Smooth muscle cell (in vitro differentiated cells): Measurements from ENCODE around the gene ZCCHC24. TPM values are rescaled to one million over a fixed set of nuclear protein-coding genes. Genes with fewer than 3 reads are reported as not detected.
A peak's percentile ranks its signal among the peaks of the same experiment; 100 is the strongest.

ENCODE experiments used
- DNase-seq: peaks from one replicate; lab custom pipeline; 2025; ENCODE audit not compliant: unreplicated experiment; lab: John Stamatoyannopoulos, UW
- H2AFZ ChIP-seq: fragments of 200-600 bp; sonication (generic); 2 replicates; pipeline ENCODE4 v1.6.0; 2016; ENCODE audit warnings: antibody characterized with exemption, low read depth, mild to moderate bottlenecking
- H3F3A ChIP-seq: fragments of 200-600 bp; sonication (generic); 2 replicates; pipeline ENCODE4 v1.6.0; 2017; ENCODE audit warnings: antibody characterized with exemption, low read depth
- H3K27ac ChIP-seq: fragments of 200-600 bp; sonication (generic); 2 replicates; pipeline ENCODE4 v1.5.1; 2016; ENCODE audit warnings: low read depth, mild to moderate bottlenecking
- H3K27me3 ChIP-seq: fragments of 200-600 bp; sonication (generic); 2 replicates; pipeline ENCODE4 v1.6.1; 2016; ENCODE audit warnings: low read depth, mild to moderate bottlenecking
- H3K36me3 ChIP-seq: fragments of 200-600 bp; sonication (generic); 2 replicates; pipeline ENCODE4 v1.5.1; 2016; ENCODE audit warnings: low read depth
- H3K4me1 ChIP-seq: fragments of 200-600 bp; sonication (generic); 2 replicates; pipeline ENCODE4 v1.5.1; 2016; ENCODE audit warnings: low read depth
- H3K4me2 ChIP-seq: fragments of 200-600 bp; sonication (generic); 2 replicates; pipeline ENCODE4 v1.6.0; 2016; ENCODE audit warnings: mild to moderate bottlenecking
- H3K4me3 ChIP-seq: fragments of 200-600 bp; sonication (generic); 2 replicates; pipeline ENCODE4 v1.5.1; 2016; ENCODE audit warnings: mild to moderate bottlenecking
- H3K79me2 ChIP-seq: fragments of 200-600 bp; sonication (generic); 2 replicates; pipeline ENCODE4 v1.6.0; 2016; ENCODE audit warnings: low read depth, mild to moderate bottlenecking
- H3K9ac ChIP-seq: fragments of 200-600 bp; sonication (generic); 2 replicates; pipeline ENCODE4 v1.6.0; 2016; ENCODE audit warnings: low read depth
- H3K9me3 ChIP-seq: fragments of 200-600 bp; sonication (generic); replicated peaks from 2 replicates; pipeline ENCODE4 v1.5.1; 2016; ENCODE audit warnings: low read depth
- H4K20me1 ChIP-seq: fragments of 200-600 bp; sonication (generic); 2 replicates; pipeline ENCODE4 v1.6.0; 2016; ENCODE audit warnings: low read depth
- WGBS: methylation state at CpG from one replicate; pipeline ENCODE4 v1.1.7; 2016; ENCODE audit warnings: low lambda C conversion rate; 5-methylcytosine and 5-hydroxymethylcytosine counted together
- polyA plus RNA-seq: library from polyadenylated mRNA; unstranded; fragments of >200 nt; fragmentation: Nextera tagmentation; extraction: Ambion mirVana; gene quantifications from 2 replicates; pipeline ENCODE4 v1.2.1, GENCODE V29; 2016
- total RNA-seq: library from RNA; depleted of rRNA; stranded (reverse); fragments of >200 nt; gene quantifications from 2 replicates; pipeline ENCODE4 v1.2.3, GENCODE V29; 2014
- TF ChIP-seq, protein P1 (sequence below): fragments of 200-600 bp; sonication (generic); IDR thresholded peaks from 2 replicates; pipeline ENCODE4 v1.5.1; 2017; ENCODE audit warnings: borderline replicate concordance, mild to moderate bottlenecking, antibody characterized with exemption; ENCODE audit not compliant: insufficient read depth, poor library complexity, severe bottlenecking

ZCCHC24 gene
- total and polyA plus RNA-seq, 2 experiments from 2014 or later = 21.9 to 52.1 TPM

GRCh38 chr10:79350407-79351154 lies 94.8 kb downstream of the ZCCHC24 start:
- H3K4me3 ChIP-seq = no peak overlapping the region
- no peak overlapping the region for H3K27ac ChIP-seq
- H3K36me3 ChIP-seq = peaks cover 14% of the 10 kb centered on the region
- no peaks in the 10 kb centered on the region for H3F3A ChIP-seq
- peaks cover 7% of the 10 kb centered on the region for H3K4me1 ChIP-seq
- H2AFZ ChIP-seq = no peak overlapping the region
- TF ChIP-seq, protein P1, sequence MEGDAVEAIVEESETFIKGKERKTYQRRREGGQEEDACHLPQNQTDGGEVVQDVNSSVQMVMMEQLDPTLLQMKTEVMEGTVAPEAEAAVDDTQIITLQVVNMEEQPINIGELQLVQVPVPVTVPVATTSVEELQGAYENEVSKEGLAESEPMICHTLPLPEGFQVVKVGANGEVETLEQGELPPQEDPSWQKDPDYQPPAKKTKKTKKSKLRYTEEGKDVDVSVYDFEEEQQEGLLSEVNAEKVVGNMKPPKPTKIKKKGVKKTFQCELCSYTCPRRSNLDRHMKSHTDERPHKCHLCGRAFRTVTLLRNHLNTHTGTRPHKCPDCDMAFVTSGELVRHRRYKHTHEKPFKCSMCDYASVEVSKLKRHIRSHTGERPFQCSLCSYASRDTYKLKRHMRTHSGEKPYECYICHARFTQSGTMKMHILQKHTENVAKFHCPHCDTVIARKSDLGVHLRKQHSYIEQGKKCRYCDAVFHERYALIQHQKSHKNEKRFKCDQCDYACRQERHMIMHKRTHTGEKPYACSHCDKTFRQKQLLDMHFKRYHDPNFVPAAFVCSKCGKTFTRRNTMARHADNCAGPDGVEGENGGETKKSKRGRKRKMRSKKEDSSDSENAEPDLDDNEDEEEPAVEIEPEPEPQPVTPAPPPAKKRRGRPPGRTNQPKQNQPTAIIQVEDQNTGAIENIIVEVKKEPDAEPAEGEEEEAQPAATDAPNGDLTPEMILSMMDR = no peak
- no peaks in the 10 kb centered on the region for H3K9me3 ChIP-seq
- H3K27me3 ChIP-seq = no peaks in the 10 kb centered on the region
- H3K4me2 ChIP-seq = no peak overlapping the region
- WGBS = 97% methylated on average over 21 of the region's 21 CpGs
- no peak for DNase-seq
- H3K79me2 ChIP-seq = peaks cover 17% of the 10 kb centered on the region
- H3K9ac ChIP-seq = no peak overlapping the region
- H4K20me1 ChIP-seq = peaks cover 60% of the 10 kb centered on the region

- Histone ChIP-seq H3K36me3 (peaks cover 14% of the 10 kb centered on the region), H4K20me1 (peaks cover 60% of the 10 kb centered on the region)
These were observed 95.5 kb downstream of the ZCCHC24 start for GRCh38 chr10:79349766-79350406.

DNA sequence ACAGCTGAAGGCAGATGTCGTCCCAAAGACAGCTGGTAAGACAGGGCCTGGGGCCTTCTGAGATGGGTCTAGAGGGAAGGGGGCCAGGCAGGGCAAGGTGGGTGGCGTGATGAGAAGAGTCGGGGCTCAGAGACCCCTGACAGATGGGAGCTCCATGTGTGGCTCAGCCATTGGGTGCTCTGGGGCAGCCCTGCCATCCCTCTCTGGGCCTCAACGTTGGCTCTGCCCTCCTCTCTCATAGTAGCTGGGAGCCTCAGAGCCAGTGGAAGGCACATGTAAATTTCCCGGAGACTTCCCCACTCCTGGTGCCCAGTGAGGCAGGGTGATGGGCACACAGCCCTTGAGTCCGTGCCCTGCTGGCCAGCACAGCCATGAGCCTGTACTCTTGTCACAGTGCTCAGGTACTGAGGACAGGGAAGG lies 96.3 kb downstream of the ZCCHC24 start:
- Histone ChIP-seq H3K9ac (peak overlapping the region; percentile 86), H3K79me2 (peaks cover 17% of the 10 kb centered on the region), H3K9me3 (no peaks in the 10 kb centered on the region), H3K27me3 (no peaks in the 10 kb centered on the region), H3K4me2 (peak overlapping the region; percentile 96), H3K27ac (no peak overlapping the region), H2AFZ (no peak overlapping the region), H3K36me3 (peaks cover 9% of the 10 kb centered on the region), H3K4me1 (peaks cover 7% of the 10 kb centered on the region), H4K20me1 (peaks cover 54% of the 10 kb centered on the region), H3K4me3 (no peak overlapping the region), H3F3A (no peaks in the 10 kb centered on the region)
- WGBS = 96% methylated on average over 6 of the region's 6 CpGs
- no peak for DNase-seq
- TF ChIP-seq, protein P1 = no peak

More at GRCh38 chr10:79349766-79350406, 95.5 kb downstream of the ZCCHC24 start:
- TF ChIP-seq, protein P1 = no peak
- no peaks in the 10 kb centered on the region for H3K27me3 ChIP-seq
- no peak overlapping the region for H3K27ac ChIP-seq
- no peak overlapping the region for H2AFZ ChIP-seq
- no peak overlapping the region for H3K4me2 ChIP-seq
- no peak overlapping the region for H3K9ac ChIP-seq
- DNase-seq = no peak
- H3F3A ChIP-seq = no peaks in the 10 kb centered on the region
- WGBS = 94% methylated on average over 6 of the region's 6 CpGs
- peaks cover 17% of the 10 kb centered on the region for H3K79me2 ChIP-seq
- H3K4me1 ChIP-seq = peaks cover 7% of the 10 kb centered on the region
- H3K4me3 ChIP-seq = no peak overlapping the region
- no peaks in the 10 kb centered on the region for H3K9me3 ChIP-seq
